Measurements from ENCODE around the gene IL2RG. TPM values are rescaled to one million over a fixed set of nuclear protein-coding genes. Genes with fewer than 3 reads are reported as not detected.

The IL2RG gene
- 1.5 TPM in 1 of 2 replicates, not detected in the other for total RNA-seq (2022)
- Bru-seq, nascent RNA, result percentile 13 among the genes with signal in this experiment
- BruChase-seq, experiment 1, labeled RNA remaining after a 6-hour chase, result percentile 29 among the genes with signal in this experiment
- BruChase-seq, experiment 2, labeled RNA remaining after a 2-hour chase, result percentile 6 among the genes with signal in this experiment
- long read RNA-seq, partial matches to known transcripts, result 0 of 1 reads
- long read RNA-seq, other reads (novel, unspliced or antisense), result 0 of 1 reads

DNA sequence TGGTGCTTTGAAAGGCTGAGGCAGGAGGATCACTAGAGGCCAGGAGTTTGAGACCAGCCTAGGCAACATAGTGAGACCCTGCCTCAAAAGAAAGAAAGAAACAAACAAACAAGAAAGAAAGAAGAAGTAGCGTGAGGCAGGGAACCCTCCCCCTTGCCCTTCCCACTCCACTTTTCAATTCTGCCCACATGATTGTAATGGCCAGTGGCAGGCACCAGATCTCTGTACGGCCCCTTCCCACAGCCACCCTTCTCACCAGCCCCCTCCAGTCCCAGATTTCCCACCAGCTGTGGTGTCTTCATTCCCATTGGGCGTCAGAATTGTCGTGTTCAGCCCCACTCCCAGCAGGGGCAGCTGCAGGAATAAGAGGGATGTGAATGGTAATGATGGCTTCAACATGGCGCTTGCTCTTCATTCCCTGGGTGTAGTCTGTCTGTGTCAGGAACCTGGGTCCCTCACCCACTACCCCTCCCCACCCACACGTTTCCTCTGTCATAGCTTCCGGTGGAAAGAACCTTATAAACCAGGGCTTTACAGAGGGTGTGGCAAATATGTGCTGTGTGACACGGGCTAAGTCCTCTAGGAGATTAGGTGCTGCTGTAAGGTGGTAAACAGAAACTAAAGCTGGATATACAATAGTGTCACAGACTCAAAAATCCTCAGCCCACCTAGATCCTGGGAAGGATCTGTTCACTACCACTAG, at the start of gene IL2RG:
IL2RG (minus strand) TSS at position 437 of the 703 bp plus-strand sequence; CDS start at position 399, 38 bp downstream.
- POLR2A ChIA-PET, result no interaction called here
- H3K4me3 Mint-ChIP-seq (ENCODE audit: unreplicated experiment), result no peak within 1 kb of the TSS

DNA sequence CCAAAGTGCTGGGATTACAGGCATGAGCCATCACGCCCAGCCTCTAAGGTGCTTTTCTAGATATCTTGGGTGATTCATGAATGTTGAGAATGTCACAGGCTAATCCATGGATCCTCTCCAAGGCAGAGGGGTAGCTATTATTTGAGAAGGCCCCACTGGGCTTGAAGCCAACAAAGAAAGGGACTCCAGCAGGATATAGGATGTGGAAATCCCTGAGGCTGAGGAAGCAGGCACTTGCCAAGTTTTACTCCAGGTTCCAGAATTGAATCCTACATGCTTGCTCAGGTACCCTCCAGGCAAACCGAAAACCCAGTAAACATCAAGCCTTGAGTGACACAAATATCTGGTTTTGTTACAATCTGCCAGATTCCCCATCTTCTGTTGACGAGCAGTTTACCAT, 49.1 kb upstream of the IL2RG start:
- TF ChIP-seq, protein P1, sequence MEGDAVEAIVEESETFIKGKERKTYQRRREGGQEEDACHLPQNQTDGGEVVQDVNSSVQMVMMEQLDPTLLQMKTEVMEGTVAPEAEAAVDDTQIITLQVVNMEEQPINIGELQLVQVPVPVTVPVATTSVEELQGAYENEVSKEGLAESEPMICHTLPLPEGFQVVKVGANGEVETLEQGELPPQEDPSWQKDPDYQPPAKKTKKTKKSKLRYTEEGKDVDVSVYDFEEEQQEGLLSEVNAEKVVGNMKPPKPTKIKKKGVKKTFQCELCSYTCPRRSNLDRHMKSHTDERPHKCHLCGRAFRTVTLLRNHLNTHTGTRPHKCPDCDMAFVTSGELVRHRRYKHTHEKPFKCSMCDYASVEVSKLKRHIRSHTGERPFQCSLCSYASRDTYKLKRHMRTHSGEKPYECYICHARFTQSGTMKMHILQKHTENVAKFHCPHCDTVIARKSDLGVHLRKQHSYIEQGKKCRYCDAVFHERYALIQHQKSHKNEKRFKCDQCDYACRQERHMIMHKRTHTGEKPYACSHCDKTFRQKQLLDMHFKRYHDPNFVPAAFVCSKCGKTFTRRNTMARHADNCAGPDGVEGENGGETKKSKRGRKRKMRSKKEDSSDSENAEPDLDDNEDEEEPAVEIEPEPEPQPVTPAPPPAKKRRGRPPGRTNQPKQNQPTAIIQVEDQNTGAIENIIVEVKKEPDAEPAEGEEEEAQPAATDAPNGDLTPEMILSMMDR (IDR thresholded peaks at IDR 0.05; ENCODE audit: unreplicated experiment), result no peak
- H3K4me1 Mint-ChIP-seq (ENCODE audit: insufficient read depth, unreplicated experiment), result no peaks in the 10 kb centered on the region
- CTCF ChIA-PET, result interaction anchor here (0.7 kb wide), 1 partner anchor 18 kb away, joined by 3 read pairs; no protein-coding TSS in a partner anchor
- peaks cover 46% of the 10 kb centered on the region for H3K27me3 Mint-ChIP-seq (ENCODE audit: insufficient read depth, unreplicated experiment)
- no peaks in the 10 kb centered on the region for H3K9me3 Mint-ChIP-seq (ENCODE audit: unreplicated experiment)
- H3K36me3 Mint-ChIP-seq (ENCODE audit: insufficient read depth, unreplicated experiment), result peaks cover 6% of the 10 kb centered on the region
- POLR2A ChIA-PET, result no interaction called here
- no peak overlapping the region for H3K4me3 Mint-ChIP-seq (ENCODE audit: unreplicated experiment)
- no TSS peak for BruUV-seq (replicated peaks)
- intact Hi-C loops (cut with micrococcal nuclease), result no loop called here
- no peak overlapping the region for H3K27ac Mint-ChIP-seq (ENCODE audit: low read depth, unreplicated experiment)
- peak; percentile 84 for DNase-seq (ENCODE audit: unreplicated experiment)

More for the DNA sequence above, at the start of gene IL2RG:
- CTCF ChIA-PET, result interaction anchor here (0.6 to 1.1 kb wide), 3 partner anchors 17 to 978 kb away, joined by 3 read pairs; no protein-coding TSS in a partner anchor
- Mint-ChIP-seq H3K4me1 (ENCODE audit: insufficient read depth, unreplicated experiment) (no peaks in the 10 kb centered on the region), H3K27me3 (ENCODE audit: insufficient read depth, unreplicated experiment) (peaks cover 61% of the 10 kb centered on the region), H3K36me3 (ENCODE audit: insufficient read depth, unreplicated experiment) (peaks cover 6% of the 10 kb centered on the region), H3K27ac (ENCODE audit: low read depth, unreplicated experiment) (no peak within 1 kb of the TSS), H3K9me3 (ENCODE audit: unreplicated experiment) (no peaks in the 10 kb centered on the region)
- no TSS peak for BruUV-seq (replicated peaks)
- intact Hi-C loops (cut with micrococcal nuclease), result no loop called here
- no peak for DNase-seq (ENCODE audit: unreplicated experiment)
- TF ChIP-seq, protein P1 (IDR thresholded peaks at IDR 0.05; ENCODE audit: unreplicated experiment), result no peak

DNA sequence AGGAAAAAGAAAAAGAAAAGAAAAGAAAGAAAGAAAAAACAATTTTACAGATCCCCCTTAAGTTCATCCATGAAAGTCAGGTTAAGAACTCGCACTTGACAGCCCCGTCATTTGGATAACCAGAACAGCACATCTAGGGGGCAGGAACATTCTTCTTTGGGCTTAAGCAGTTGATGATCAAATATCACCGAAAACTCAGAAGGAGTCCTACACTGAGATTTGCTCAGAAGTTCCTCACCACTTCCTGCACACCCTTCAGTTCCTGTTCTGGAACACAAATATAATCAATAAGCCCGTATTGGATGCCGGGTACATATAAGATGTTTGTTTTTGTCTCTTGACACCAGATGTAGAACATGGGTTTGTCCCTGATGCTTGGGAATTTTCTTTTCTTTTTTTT, 48.0 kb upstream of the IL2RG start:
- Mint-ChIP-seq H3K27ac (ENCODE audit: low read depth, unreplicated experiment) (no peak overlapping the region), H3K27me3 (ENCODE audit: insufficient read depth, unreplicated experiment) (peaks cover 41% of the 10 kb centered on the region), H3K4me3 (ENCODE audit: unreplicated experiment) (no peak overlapping the region), H3K9me3 (ENCODE audit: unreplicated experiment) (no peaks in the 10 kb centered on the region), H3K4me1 (ENCODE audit: insufficient read depth, unreplicated experiment) (no peaks in the 10 kb centered on the region), H3K36me3 (ENCODE audit: insufficient read depth, unreplicated experiment) (peaks cover 6% of the 10 kb centered on the region)
- TF ChIP-seq, protein P1 (IDR thresholded peaks at IDR 0.05; ENCODE audit: unreplicated experiment), result no peak
- BruUV-seq (replicated peaks), result no TSS peak
- intact Hi-C loops (cut with micrococcal nuclease), result no loop called here
- ChIA-PET CTCF (interaction anchor here (0.7 kb wide), 1 partner anchor 138 kb away, joined by 4 read pairs; no protein-coding TSS in a partner anchor), POLR2A (no interaction called here)
- DNase-seq (ENCODE audit: unreplicated experiment), result no peak

DNA sequence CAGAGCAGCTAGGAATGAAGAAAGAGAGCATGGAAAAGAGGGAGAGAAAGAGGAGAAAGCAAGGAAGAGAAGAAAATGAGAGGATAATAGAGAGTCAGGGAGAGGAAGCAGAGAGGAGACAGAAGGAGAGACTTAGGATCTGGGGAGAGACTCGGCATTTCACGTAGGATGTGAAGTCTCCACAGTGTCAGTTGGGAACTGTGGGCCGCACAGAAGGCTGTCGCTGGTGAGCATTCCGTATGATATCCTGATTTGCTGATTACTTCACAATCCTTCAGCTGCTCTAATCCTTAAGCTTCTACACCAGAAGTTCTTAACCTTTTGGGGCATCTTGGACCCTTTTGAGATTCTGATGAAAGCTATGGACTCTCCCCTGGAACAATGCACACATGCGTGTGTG, 47.2 kb upstream of the IL2RG start:
- no peak overlapping the region for H3K4me3 Mint-ChIP-seq (ENCODE audit: unreplicated experiment)
- no peaks in the 10 kb centered on the region for H3K4me1 Mint-ChIP-seq (ENCODE audit: insufficient read depth, unreplicated experiment)
- ChIA-PET CTCF (interaction anchor here (0.7 kb wide), 1 partner anchor 30 kb away, joined by 4 read pairs; no protein-coding TSS in a partner anchor), POLR2A (interaction anchor here (0.6 kb wide), 1 partner anchor 64 kb away, joined by 3 read pairs; no protein-coding TSS in a partner anchor)
- H3K27me3 Mint-ChIP-seq (ENCODE audit: insufficient read depth, unreplicated experiment), result peaks cover 40% of the 10 kb centered on the region
- intact Hi-C loops (cut with micrococcal nuclease), result no loop called here
- no peak for DNase-seq (ENCODE audit: unreplicated experiment)
- no peak overlapping the region for H3K27ac Mint-ChIP-seq (ENCODE audit: low read depth, unreplicated experiment)
- TF ChIP-seq, protein P1 (IDR thresholded peaks at IDR 0.05; ENCODE audit: unreplicated experiment), result no peak
- no peaks in the 10 kb centered on the region for H3K9me3 Mint-ChIP-seq (ENCODE audit: unreplicated experiment)
- H3K36me3 Mint-ChIP-seq (ENCODE audit: insufficient read depth, unreplicated experiment), result no peaks in the 10 kb centered on the region
- BruUV-seq (replicated peaks), result no TSS peak
